IMR-90 (cell line): Measurements from ENCODE around the gene LRRC37A3. TPM values are rescaled to one million over a fixed set of nuclear protein-coding genes. Genes with fewer than 3 reads are reported as not detected.

Experiments used
- ATAC-seq: fragments of 200-7000 bp; cut with Tn5 transposase; 2 replicates; pipeline ENCODE4 v1.9.1; 2020; ENCODE audit warnings: low read depth, mild to moderate bottlenecking, moderate library complexity
- BruUV-seq: library from RNA; stranded (reverse); fragments of 400-500 nt; replicated peaks from 2 replicates; lab custom pipeline; 2021; lab: Mats Ljungman, UMichigan
- CTCF ChIA-PET: fragments of 300-600 bp; formaldehyde crosslinking; extraction: SDS; loops from one replicate; lab custom pipeline; 2021; ENCODE audit warnings: antibody characterized with exemption; lab: Yijun Ruan, JAX
- POLR2A ChIA-PET: fragments of 300-600 bp; sonication (Branson Sonifier 250); formaldehyde crosslinking; loops from one replicate; lab custom pipeline; 2022; ENCODE audit warnings: antibody characterized with exemption; ENCODE audit not compliant: unreplicated experiment; lab: Charles Lee
- DNase-seq: peaks from one replicate; pipeline ENCODE4 v3.0.0; 2013
- H2AFZ ChIP-seq: replicated peaks from 2 replicates; pipeline ENCODE3; 2013; ENCODE audit warnings: low read length, mild to moderate bottlenecking; ENCODE audit not compliant: poor library complexity
- H2AK5ac ChIP-seq: 2 replicates; pipeline ENCODE4 v1.6.1; 2013; ENCODE audit warnings: low read depth, low read length, inconsistent platforms
- H2AK9ac ChIP-seq: replicated peaks from 2 replicates; pipeline ENCODE3; 2013; ENCODE audit warnings: mild to moderate bottlenecking, low read depth, low read length, moderate library complexity; ENCODE audit not compliant: poor library complexity
- H2BK120ac ChIP-seq: 2 replicates; pipeline ENCODE4 v1.6.1; 2013; ENCODE audit warnings: low read depth, low read length, inconsistent platforms
- H2BK15ac ChIP-seq: 3 replicates; pipeline ENCODE4 v1.6.1; 2013; ENCODE audit warnings: low read depth, low read length, inconsistent platforms
- H2BK20ac ChIP-seq: 2 replicates; pipeline ENCODE4 v1.6.1; 2013; ENCODE audit warnings: low read depth, mild to moderate bottlenecking, inconsistent platforms, low read length, moderate library complexity
- H2BK5ac ChIP-seq: 2 replicates; pipeline ENCODE4 v1.6.1; 2013; ENCODE audit warnings: mild to moderate bottlenecking, low read depth, low read length, inconsistent platforms; ENCODE audit not compliant: poor library complexity, severe bottlenecking
- H3K14ac ChIP-seq: replicated peaks from 2 replicates; pipeline ENCODE4 v1.6.1; 2013; ENCODE audit warnings: low read depth, low read length, inconsistent platforms
- H3K18ac ChIP-seq: 2 replicates; pipeline ENCODE4 v1.6.1; 2013; ENCODE audit warnings: low read depth, low read length, control low read depth
- H3K23ac ChIP-seq: 2 replicates; pipeline ENCODE4 v1.6.1; 2013; ENCODE audit warnings: low read depth, low read length, inconsistent platforms
- H3K27ac ChIP-seq: 2 replicates; pipeline ENCODE4 v1.5.1; 2013; ENCODE audit warnings: mild to moderate bottlenecking, control low read depth, low read length; ENCODE audit not compliant: insufficient read depth
- H3K27me3 ChIP-seq: 2 replicates; pipeline ENCODE4 v1.6.1; 2013; ENCODE audit warnings: low read length; ENCODE audit not compliant: control insufficient read depth, insufficient read depth
- H3K36me3 ChIP-seq: 2 replicates; pipeline ENCODE4 v1.6.1; 2013; ENCODE audit warnings: low read length, mixed read lengths; ENCODE audit not compliant: control insufficient read depth, insufficient read depth
- H3K4ac ChIP-seq: 2 replicates; pipeline ENCODE4 v1.6.1; 2013; ENCODE audit warnings: low read depth, low read length, inconsistent platforms
- H3K4me1 ChIP-seq: 2 replicates; pipeline ENCODE4 v1.6.1; 2013; ENCODE audit warnings: low read length, mixed read lengths; ENCODE audit not compliant: control insufficient read depth, insufficient read depth
- H3K4me2 ChIP-seq: 2 replicates; pipeline ENCODE4 v1.6.1; 2013; ENCODE audit warnings: low read depth, mild to moderate bottlenecking, control low read depth, low read length, moderate library complexity
- H3K4me3 ChIP-seq: 2 replicates; pipeline ENCODE4 v1.5.1; 2013; ENCODE audit warnings: low read depth, mild to moderate bottlenecking, control low read depth, low read length, moderate library complexity; ENCODE audit not compliant: insufficient read depth
- H3K56ac ChIP-seq: 2 replicates; pipeline ENCODE4 v1.6.1; 2013; ENCODE audit warnings: low read length, inconsistent platforms; ENCODE audit not compliant: insufficient read depth; ENCODE audit errors: extremely low read depth
- H3K79me1 ChIP-seq, 2 experiments: 2 replicates each; pipeline ENCODE4 v1.6.1; 2013; ENCODE audit warnings: low read length in 2 of 2, inconsistent platforms in 1 of 2, low read depth in 1 of 2
- H3K9ac ChIP-seq: 2 replicates; pipeline ENCODE4 v1.6.1; 2013; ENCODE audit warnings: low read depth, low read length, control low read depth
- H3K9me1 ChIP-seq: 2 replicates; pipeline ENCODE4 v1.6.1; 2013; ENCODE audit warnings: low read length, inconsistent platforms; ENCODE audit not compliant: insufficient read depth
- H3K9me3 ChIP-seq: 2 replicates; pipeline ENCODE4 v1.6.1; 2013; ENCODE audit warnings: low read length; ENCODE audit not compliant: control insufficient read depth, insufficient read depth
- H4K20me1 ChIP-seq: 2 replicates; pipeline ENCODE4 v1.6.1; 2013; ENCODE audit warnings: low read length, inconsistent platforms; ENCODE audit not compliant: insufficient read depth
- H4K5ac ChIP-seq: 2 replicates; pipeline ENCODE4 v1.6.1; 2013; ENCODE audit warnings: mild to moderate bottlenecking, low read depth, low read length, control low read depth
- H4K8ac ChIP-seq, 2 experiments: 2 replicates each; pipeline ENCODE4 v1.6.1; 2013; ENCODE audit warnings: low read depth in 2 of 2, low read length in 2 of 2, control low read depth in 1 of 2, inconsistent platforms in 1 of 2
- H4K91ac ChIP-seq: 2 replicates; pipeline ENCODE4 v1.6.1; 2013; ENCODE audit warnings: low read depth, low read length, inconsistent platforms; ENCODE audit not compliant: insufficient read depth
- CEBPB ChIP-seq: IDR thresholded peaks from 2 replicates; pipeline ENCODE4 v1.6.1; 2012; ENCODE audit warnings: low read depth, low read length, improper control_type of control experiment
- CHD1 ChIP-seq: IDR thresholded peaks from 2 replicates; pipeline ENCODE4 v1.6.1; 2012; ENCODE audit warnings: low read depth, low read length, improper control_type of control experiment
- CTCF ChIP-seq: conservative IDR thresholded peaks from 2 replicates; pipeline ENCODE4 v1.5.1; 2012; ENCODE audit warnings: mild to moderate bottlenecking, low read depth, low read length, improper control_type of control experiment
- MAFK ChIP-seq: IDR thresholded peaks from 2 replicates; pipeline ENCODE4 v1.6.1; 2012; ENCODE audit warnings: low read depth, low read length, improper control_type of control experiment
- MAZ ChIP-seq: IDR thresholded peaks from 2 replicates; pipeline ENCODE4 v1.6.1; 2012; ENCODE audit warnings: low read depth, mild to moderate bottlenecking, low read length, improper control_type of control experiment, moderate library complexity, borderline replicate concordance
- MXI1 ChIP-seq: IDR thresholded peaks from 2 replicates; pipeline ENCODE4 v1.6.1; 2012; ENCODE audit warnings: low read depth, mild to moderate bottlenecking, low read length, moderate library complexity, borderline replicate concordance
- NFE2L2 ChIP-seq: fragments of 150-350 bp; IDR thresholded peaks from 2 replicates; pipeline ENCODE4 v1.6.1; 2016; ENCODE audit warnings: low read depth, mild to moderate bottlenecking, low read length
- POLR2A ChIP-seq: IDR thresholded peaks from 2 replicates; pipeline ENCODE4 v1.6.1; 2012; ENCODE audit warnings: mild to moderate bottlenecking, low read depth, low read length
- RAD21 ChIP-seq: IDR thresholded peaks from 2 replicates; pipeline ENCODE4 v1.6.1; 2012; ENCODE audit warnings: low read length, improper control_type of control experiment
- RCOR1 ChIP-seq: IDR thresholded peaks from 2 replicates; pipeline ENCODE4 v1.6.1; 2012; ENCODE audit warnings: mild to moderate bottlenecking, low read length, improper control_type of control experiment; ENCODE audit not compliant: insufficient replicate concordance
- RFX5 ChIP-seq: IDR thresholded peaks from 2 replicates; pipeline ENCODE4 v1.8.0; 2012; ENCODE audit warnings: low read depth, mild to moderate bottlenecking, low read length, moderate library complexity
- SMC3 ChIP-seq: fragments of 150-350 bp; IDR thresholded peaks from 2 replicates; pipeline ENCODE4 v1.6.1; 2016; ENCODE audit warnings: low read depth, mild to moderate bottlenecking, antibody characterized with exemption, low read length, moderate library complexity
- WGBS, 2 experiments: methylation state at CpG; one replicate each; pipeline versions ENCODE4 v1.1.5 to v1.1.7; 2013; ENCODE audit warnings: missing lambda C conversion rate in 2 of 2; ENCODE audit not compliant: insufficient read length in 1 of 2; ENCODE audit errors: extremely low coverage in 2 of 2; 5-methylcytosine and 5-hydroxymethylcytosine counted together
- dilution Hi-C: fragments of 300-500 bp; cut with HindIII; formaldehyde crosslinking; loops from one replicate; pipeline ENCODE4 v1.14.3; 2018; ENCODE audit warnings: low sequenced_read_pairs; ENCODE audit not compliant: unreplicated experiment
- in situ Hi-C: fragments of 300-500 bp; cut with MboI; formaldehyde crosslinking; loops from 3 replicates; pipeline ENCODE4 v1.14.3; 2019; ENCODE audit warnings: low sequenced_read_pairs, inconsistent platforms, mixed read lengths
- intact Hi-C: fragments of 100-400 bp; cut with micrococcal nuclease; formaldehyde crosslinking; loops from 2 replicates; pipeline ENCODE4 v1.10.0; 2022
- polyA plus RNA-seq, 3 experiments: library from polyadenylated mRNA; depleted of rRNA; stranded (reverse); fragments of >200 nt; gene quantifications; 2 replicates each; pipeline ENCODE4 v1.2.3, GENCODE V29; 2012; ENCODE audit warnings: low replicate concordance in 1 of 3
- total RNA-seq: library from RNA; depleted of rRNA; stranded (reverse); fragments of >200 nt; gene quantifications from 2 replicates; pipeline ENCODE4 v1.2.3, GENCODE V29; 2012

Gene LRRC37A3
- total and polyA plus RNA-seq, 2 of the 4 experiments (the other 2 are of a cell fraction) = 3.1 to 4.5 TPM

DNA sequence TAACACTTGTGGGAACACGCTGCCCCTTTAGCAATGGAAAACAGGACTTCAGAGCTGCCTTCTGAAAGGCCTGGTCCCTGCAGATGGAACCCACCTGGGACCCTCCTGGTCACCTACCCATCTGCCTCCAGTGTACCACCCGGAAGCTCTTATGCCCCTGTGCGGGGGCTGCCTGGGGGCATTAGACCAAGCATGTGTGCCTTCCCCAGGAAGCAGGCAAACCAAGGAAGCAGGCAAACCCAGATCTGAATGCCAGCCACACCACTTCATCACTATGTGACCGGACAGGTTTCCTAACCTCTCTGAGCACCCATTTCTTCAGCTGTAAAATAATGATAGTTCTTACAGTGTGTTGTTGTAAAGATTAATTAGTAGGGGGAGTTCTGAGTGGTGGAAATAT lies 20.8 kb upstream of the LRRC37A3 start:
- ChIA-PET CTCF (interaction anchor here (0.6 to 2.6 kb wide), 3 partner anchors 20 to 381 kb away, joined by 4 to 9 read pairs (median 8); no protein-coding TSS in a partner anchor), POLR2A (no interaction called here)
- DNase-seq = no peak
- Histone ChIP-seq H3K27me3 (no peaks in the 10 kb centered on the region; the same call in none of the 2 replicates), H3K4ac (no peak overlapping the region), H3K9me1 (no peaks in the 10 kb centered on the region), H3K14ac (no peak overlapping the region), H3K18ac (no peak overlapping the region), H2AFZ (no peak overlapping the region), H3K9me3 (no peaks in the 10 kb centered on the region), H3K79me1 (no peaks in the 10 kb centered on the region), H4K8ac (no peak overlapping the region), H3K56ac (no peak overlapping the region), H3K36me3 (no peaks in the 10 kb centered on the region), H2BK15ac (no peak overlapping the region), H2AK5ac (no peak overlapping the region), H2BK120ac (no peak overlapping the region), H4K91ac (no peak overlapping the region), H3K4me2 (no peak overlapping the region), H3K4me1 (peaks cover 1% of the 10 kb centered on the region), H3K23ac (no peak overlapping the region), H4K20me1 (no peaks in the 10 kb centered on the region), H3K4me3 (no peak overlapping the region), H2AK9ac (no peak overlapping the region), H3K9ac (no peak overlapping the region), H3K27ac (no peak overlapping the region), H2BK20ac (no peak overlapping the region), H4K5ac (no peak overlapping the region), H2BK5ac (no peak overlapping the region)
- no peak for ATAC-seq
- intact Hi-C loops = no loop called here
- WGBS, 2 experiments = 92% methylated on average over 2 of the region's 4 CpGs; no CpG with 5 or more reads in 1 of the 2 experiments
- BruUV-seq = no TSS peak
- TF ChIP-seq CEBPB (no peak), CHD1 (no peak), MXI1 (no peak), RAD21 (no peak), RCOR1 (no peak), MAFK (no peak), RFX5 (no peak), SMC3 (no peak), POLR2A (no peak), MAZ (no peak), NFE2L2 (no peak), CTCF (no peak)
- dilution Hi-C loops = no loop called here
- in situ Hi-C loops = no loop called here
